ENCODE measurements around the gene CSF1R.

CSF1R gene

DNA sequence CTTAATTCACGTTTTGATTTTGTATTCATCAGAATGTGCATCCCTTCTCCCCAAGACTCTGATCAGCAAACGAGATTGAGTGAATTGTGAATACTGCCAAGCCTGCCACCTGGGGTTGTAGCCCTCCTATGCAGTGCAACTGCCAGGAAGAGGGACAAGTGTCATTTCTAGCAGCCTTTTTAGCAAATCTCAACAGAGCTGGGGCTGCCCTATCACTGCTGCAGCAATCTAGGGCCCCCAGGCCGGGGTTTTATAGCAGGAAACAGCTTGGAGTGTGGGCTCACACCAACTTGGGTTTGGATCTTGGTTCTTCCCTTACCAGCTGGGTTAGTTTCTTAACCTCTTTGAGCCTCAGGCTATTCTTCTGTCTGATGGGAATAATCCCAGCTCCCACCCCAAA, 4.0 kb downstream of the CSF1R start:
- no peaks in the 10 kb centered on the region for H3K4me1 ChIP-seq (ENCODE audit: control insufficient read depth, insufficient read depth, low read length)
- peaks cover 4% of the 10 kb centered on the region for H3K27me3 ChIP-seq (ENCODE audit: control insufficient read depth, insufficient read depth, low read length)
- H3K9ac ChIP-seq (ENCODE audit: low read length): no peak overlapping the region
- H3K36me3 ChIP-seq (ENCODE audit: control insufficient read depth, insufficient read depth, low read length): no peaks in the 10 kb centered on the region
- no peaks in the 10 kb centered on the region for H3K9me3 ChIP-seq (ENCODE audit: control insufficient read depth, low read length)
- no peak overlapping the region for H3K4me3 ChIP-seq (ENCODE audit: low read length)

DNA sequence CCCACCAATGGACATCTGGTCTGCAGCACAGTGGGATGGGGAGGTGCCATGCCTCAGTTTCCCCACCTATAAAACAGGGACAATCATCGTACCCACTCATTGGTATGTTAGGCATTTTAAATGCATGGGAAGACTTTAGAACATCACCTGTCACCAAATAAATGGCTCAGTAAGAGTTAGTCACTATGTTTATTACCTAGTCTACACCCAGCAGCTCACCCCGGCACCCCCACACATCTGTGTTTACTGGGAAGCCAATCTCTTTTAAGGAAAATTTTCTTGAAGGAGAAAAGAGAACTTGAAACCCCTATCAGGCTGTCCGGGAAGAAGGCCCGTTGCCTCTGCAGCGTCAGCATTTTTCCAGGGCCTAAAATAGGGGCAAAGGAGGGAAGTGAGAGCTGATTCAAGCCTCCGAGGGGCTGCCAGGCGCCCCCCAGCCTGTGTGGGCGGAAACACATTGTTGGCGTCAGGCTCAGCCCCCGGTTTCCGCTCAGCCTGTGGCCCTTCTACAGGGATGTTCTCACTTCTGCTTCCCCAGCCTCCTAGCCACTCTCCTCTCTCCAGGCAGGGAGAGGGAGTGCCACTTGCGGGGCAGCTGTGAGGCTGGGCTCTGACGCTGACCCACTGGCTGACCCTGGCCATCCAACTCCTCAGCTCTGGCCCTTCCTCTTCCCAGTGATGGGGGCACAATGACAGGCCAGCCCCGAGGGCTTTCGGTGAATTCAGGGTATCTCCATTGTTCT, 4.6 kb downstream of the CSF1R start:
- Histone ChIP-seq H3K4me1 (ENCODE audit: control insufficient read depth, insufficient read depth, low read length) (no peaks in the 10 kb centered on the region), H3K4me3 (ENCODE audit: low read length) (no peak overlapping the region), H3K36me3 (ENCODE audit: control insufficient read depth, insufficient read depth, low read length) (no peaks in the 10 kb centered on the region), H3K9me3 (ENCODE audit: control insufficient read depth, low read length) (no peaks in the 10 kb centered on the region), H3K9ac (ENCODE audit: low read length) (no peak overlapping the region), H3K27me3 (ENCODE audit: control insufficient read depth, insufficient read depth, low read length) (peaks cover 4% of the 10 kb centered on the region)

DNA sequence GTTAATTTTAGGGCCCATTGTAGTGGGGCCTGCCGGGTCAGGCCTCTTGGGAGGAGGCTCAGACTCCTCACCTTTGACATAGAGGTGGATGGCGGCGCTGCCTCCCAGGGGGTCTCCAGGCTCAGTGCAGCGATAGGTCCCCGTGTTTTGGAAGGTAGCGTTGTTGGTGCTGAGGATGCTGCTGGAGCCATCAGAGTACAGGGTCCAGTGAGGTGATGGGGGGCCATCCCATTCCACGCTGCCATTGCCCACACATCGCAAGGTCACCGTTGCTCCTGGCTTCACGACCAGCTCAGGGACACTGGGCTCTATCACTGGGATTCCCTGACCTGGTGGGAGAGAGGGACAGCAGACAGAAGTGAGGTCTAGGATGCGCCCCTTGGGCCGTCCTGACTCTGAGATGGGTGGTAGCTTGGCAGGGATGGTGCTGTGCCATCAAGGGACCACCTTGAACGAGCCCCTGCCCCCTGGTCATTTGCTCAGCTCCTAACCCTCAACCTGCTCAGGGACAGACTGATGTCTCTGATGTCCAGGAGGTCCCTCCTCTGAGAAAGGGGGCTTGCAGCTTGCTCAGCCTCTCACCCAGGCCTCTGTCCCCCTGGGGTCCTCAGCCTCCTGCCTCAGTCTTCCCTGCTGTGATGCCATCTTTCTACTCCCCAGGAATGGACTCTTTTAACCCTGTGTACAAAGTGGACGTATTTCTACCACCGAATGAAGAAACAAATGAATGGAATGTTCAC, 5.5 kb downstream of the CSF1R start:
- H3K4me3 ChIP-seq (ENCODE audit: low read length): no peak overlapping the region
- H3K9ac ChIP-seq (ENCODE audit: low read length): no peak overlapping the region
- H3K36me3 ChIP-seq (ENCODE audit: control insufficient read depth, insufficient read depth, low read length): no peaks in the 10 kb centered on the region

DNA sequence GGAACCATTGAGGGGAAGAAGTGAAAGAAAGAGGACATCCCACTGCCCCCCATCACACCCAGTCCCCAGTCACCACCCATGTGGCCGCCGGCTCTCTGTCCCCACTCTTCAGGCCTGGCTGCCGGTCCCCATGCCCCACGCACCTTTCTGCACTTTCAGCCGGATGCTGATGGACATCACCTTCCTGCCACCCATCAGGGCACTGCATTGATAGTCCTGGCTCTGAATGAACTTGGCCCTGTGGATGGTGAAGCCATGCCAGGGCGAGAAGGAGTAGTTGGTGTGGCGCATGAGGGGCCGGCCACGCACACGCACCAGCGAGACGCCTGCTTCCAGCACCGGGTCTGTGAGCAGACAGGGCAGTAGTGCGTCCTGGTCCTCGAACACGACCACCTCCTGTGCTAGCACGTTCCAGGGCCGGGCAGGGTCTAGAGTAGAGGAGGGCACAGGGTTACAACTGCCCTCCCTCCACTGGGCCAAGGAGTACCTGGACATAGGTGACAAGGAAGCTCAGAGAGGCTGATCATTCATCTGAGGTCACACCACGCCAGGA, 6.4 kb downstream of the CSF1R start:
- Histone ChIP-seq H3K36me3 (ENCODE audit: control insufficient read depth, insufficient read depth, low read length) (no peaks in the 10 kb centered on the region), H3K9ac (ENCODE audit: low read length) (no peak overlapping the region), H3K4me3 (ENCODE audit: low read length) (no peak overlapping the region), H3K27me3 (ENCODE audit: control insufficient read depth, insufficient read depth, low read length) (peaks cover 7% of the 10 kb centered on the region), H3K9me3 (ENCODE audit: control insufficient read depth, low read length) (no peaks in the 10 kb centered on the region), H3K4me1 (ENCODE audit: control insufficient read depth, insufficient read depth, low read length) (no peaks in the 10 kb centered on the region)

More for the DNA sequence above, 5.5 kb downstream of the CSF1R start:
- H3K9me3 ChIP-seq (ENCODE audit: control insufficient read depth, low read length): no peaks in the 10 kb centered on the region
- H3K27me3 ChIP-seq (ENCODE audit: control insufficient read depth, insufficient read depth, low read length): peaks cover 5% of the 10 kb centered on the region
- no peaks in the 10 kb centered on the region for H3K4me1 ChIP-seq (ENCODE audit: control insufficient read depth, insufficient read depth, low read length)

DNA sequence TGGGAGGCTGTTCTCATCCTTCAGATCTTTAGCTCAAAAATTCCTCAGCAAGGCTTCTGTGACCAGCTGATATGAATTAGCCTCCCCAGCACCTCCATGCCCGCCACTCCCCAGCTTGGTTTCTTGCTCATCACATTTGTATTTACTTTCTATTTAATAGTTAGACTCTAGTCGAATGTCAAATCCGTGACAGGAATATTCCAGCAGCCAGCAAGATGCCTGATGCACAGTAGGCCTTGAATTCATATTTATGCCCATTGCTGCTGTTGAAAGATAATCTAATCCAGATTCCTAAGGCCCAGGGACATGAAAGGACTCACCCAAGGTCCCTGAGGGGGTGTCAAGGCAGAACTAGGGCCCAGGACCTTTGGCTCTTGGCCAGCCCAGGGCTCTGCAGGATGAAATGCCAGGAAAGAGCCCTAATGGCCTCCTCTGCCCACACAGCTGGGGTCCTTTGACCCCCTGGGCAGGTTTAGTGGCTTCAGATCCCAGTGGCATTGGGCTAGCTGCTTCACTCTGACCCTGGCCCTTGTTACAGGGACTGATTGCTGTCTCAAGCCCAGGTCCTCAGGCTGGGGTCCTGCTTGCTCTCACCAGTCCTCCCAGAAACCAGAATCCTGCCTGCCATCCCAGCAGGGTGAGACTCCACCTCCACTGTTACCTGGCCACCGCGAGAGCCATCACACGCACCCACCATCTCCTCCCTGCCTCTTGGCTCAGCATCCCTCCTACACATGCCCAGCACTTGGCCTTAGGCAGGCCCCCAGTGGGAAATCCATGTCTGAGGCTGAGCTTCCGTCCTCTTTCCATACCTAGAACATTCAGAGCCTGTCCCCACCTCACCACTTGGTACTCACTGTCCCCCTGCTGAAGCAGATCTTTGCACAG, 7.3 kb downstream of the CSF1R start:
- no peak overlapping the region for H3K9ac ChIP-seq (ENCODE audit: low read length)
- no peaks in the 10 kb centered on the region for H3K9me3 ChIP-seq (ENCODE audit: control insufficient read depth, low read length)
- peaks cover 7% of the 10 kb centered on the region for H3K27me3 ChIP-seq (ENCODE audit: control insufficient read depth, insufficient read depth, low read length)
- H3K4me3 ChIP-seq (ENCODE audit: low read length): no peak overlapping the region
- H3K4me1 ChIP-seq (ENCODE audit: control insufficient read depth, insufficient read depth, low read length): no peaks in the 10 kb centered on the region
- H3K36me3 ChIP-seq (ENCODE audit: control insufficient read depth, insufficient read depth, low read length): no peaks in the 10 kb centered on the region

DNA sequence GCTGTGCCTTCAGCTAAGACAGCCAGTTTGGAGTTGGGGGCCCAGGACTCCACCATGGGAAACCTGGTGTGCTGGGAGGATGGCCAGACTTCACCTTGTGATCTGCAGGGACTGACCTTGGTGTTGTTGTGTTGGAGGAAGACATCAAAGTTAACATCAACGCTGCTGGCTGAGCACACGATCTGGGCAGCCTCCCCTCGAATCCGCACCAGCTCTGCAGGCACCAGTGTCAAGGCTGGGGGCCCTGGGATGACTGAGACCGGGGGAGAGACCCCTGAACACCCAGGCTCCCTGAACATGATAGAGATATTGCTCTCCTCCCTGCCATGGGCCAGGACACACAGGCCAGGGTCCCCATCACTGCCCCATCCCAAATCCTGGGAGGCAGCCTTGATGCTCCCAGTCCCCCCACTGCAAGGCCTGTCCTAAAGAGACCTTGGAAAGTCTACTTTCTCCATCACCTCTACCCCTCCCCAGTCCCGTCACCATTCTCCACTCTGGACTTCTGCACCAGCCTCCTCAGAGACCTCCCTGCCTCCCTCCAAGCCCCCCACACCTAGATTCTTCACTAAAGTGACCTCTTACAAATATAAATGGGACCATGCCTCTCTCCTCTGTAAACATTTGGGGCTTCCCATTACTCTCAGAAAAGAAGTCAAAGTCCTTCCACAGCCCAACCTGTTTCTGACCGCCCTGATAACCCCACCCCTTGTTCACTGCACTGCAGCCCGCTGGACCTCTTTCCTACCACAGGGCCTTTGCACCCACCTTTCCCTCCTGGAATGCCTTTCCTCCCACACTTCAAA, 8.2 kb downstream of the CSF1R start:
- no peaks in the 10 kb centered on the region for H3K36me3 ChIP-seq (ENCODE audit: control insufficient read depth, insufficient read depth, low read length)

DNA sequence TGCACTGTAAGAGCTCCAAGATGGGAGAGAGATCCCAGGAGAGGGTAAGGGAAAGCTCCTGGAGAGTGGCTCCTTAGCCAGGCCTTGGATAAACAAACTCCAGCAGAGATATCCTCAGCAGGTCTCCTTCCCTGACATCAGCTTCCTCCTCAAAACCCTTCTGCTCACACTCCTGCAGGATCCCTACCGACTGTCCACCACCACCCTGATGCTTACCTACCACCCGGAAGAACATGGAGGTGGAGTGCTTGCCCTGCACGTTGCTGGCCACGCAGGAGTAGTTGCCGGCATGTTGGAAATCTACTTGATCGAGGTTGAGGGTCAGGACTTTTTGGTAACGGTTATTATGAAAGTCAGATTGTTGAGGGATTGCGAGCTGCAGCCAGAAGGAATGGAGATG, 9.3 kb downstream of the CSF1R start:
- Histone ChIP-seq H3K4me1 (ENCODE audit: control insufficient read depth, insufficient read depth, low read length) (no peaks in the 10 kb centered on the region), H3K36me3 (ENCODE audit: control insufficient read depth, insufficient read depth, low read length) (no peaks in the 10 kb centered on the region), H3K4me3 (ENCODE audit: low read length) (no peak overlapping the region), H3K9ac (ENCODE audit: low read length) (no peak overlapping the region), H3K27me3 (ENCODE audit: control insufficient read depth, insufficient read depth, low read length) (peaks cover 7% of the 10 kb centered on the region), H3K9me3 (ENCODE audit: control insufficient read depth, low read length) (no peaks in the 10 kb centered on the region)

More for the DNA sequence above, 8.2 kb downstream of the CSF1R start:
- no peak overlapping the region for H3K9ac ChIP-seq (ENCODE audit: low read length)
- H3K4me1 ChIP-seq (ENCODE audit: control insufficient read depth, insufficient read depth, low read length): no peaks in the 10 kb centered on the region
- peaks cover 7% of the 10 kb centered on the region for H3K27me3 ChIP-seq (ENCODE audit: control insufficient read depth, insufficient read depth, low read length)
- H3K9me3 ChIP-seq (ENCODE audit: control insufficient read depth, low read length): no peaks in the 10 kb centered on the region
- H3K4me3 ChIP-seq (ENCODE audit: low read length): no peak overlapping the region

DNA sequence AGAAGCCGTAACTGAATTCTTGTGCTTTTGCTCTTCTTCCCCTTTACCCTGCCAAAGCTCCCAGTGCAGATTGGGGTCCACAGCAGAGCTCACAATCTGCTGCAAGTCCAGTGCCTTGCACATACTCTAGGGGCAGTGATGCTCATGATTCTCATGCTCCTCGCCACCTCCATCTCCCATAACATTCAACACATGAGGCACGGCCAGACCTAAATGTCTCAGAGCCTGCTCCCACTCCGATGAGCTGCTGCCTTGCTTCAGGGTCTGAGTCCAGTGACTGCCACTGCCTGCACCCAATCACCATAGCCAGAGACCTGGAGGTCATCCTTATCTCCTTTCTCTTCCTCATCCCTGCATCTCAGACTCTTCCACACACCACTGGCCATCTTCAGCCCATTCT, 10.5 kb downstream of the CSF1R start:
- Histone ChIP-seq H3K9me3 (ENCODE audit: control insufficient read depth, low read length) (no peaks in the 10 kb centered on the region), H3K9ac (ENCODE audit: low read length) (no peak overlapping the region), H3K4me1 (ENCODE audit: control insufficient read depth, insufficient read depth, low read length) (no peaks in the 10 kb centered on the region), H3K27me3 (ENCODE audit: control insufficient read depth, insufficient read depth, low read length) (peaks cover 7% of the 10 kb centered on the region), H3K4me3 (ENCODE audit: low read length) (no peak overlapping the region), H3K36me3 (ENCODE audit: control insufficient read depth, insufficient read depth, low read length) (no peaks in the 10 kb centered on the region)

DNA sequence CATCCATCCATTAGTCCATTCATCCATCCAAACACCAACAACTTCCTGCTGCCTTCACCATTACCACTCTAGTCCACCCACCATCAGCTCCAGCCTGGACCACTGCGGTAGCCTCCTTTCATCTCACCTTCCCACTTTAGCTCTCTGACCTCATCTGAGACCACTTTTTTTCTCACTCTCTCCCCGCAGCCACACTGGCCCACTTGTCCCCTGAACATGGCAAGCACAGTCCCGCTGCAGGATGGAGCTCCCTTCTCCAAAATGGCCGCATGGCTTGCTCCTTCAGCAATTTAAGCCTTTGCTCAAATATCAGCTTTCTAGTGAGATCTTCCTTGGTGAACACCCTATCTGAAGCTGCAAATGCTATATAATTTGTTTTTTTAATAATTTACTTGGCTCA, 11.1 kb downstream of the CSF1R start:
- Histone ChIP-seq H3K4me3 (ENCODE audit: low read length) (no peak overlapping the region), H3K9me3 (ENCODE audit: control insufficient read depth, low read length) (no peaks in the 10 kb centered on the region), H3K27me3 (ENCODE audit: control insufficient read depth, insufficient read depth, low read length) (peaks cover 7% of the 10 kb centered on the region), H3K4me1 (ENCODE audit: control insufficient read depth, insufficient read depth, low read length) (no peaks in the 10 kb centered on the region), H3K9ac (ENCODE audit: low read length) (no peak overlapping the region), H3K36me3 (ENCODE audit: control insufficient read depth, insufficient read depth, low read length) (no peaks in the 10 kb centered on the region)

DNA sequence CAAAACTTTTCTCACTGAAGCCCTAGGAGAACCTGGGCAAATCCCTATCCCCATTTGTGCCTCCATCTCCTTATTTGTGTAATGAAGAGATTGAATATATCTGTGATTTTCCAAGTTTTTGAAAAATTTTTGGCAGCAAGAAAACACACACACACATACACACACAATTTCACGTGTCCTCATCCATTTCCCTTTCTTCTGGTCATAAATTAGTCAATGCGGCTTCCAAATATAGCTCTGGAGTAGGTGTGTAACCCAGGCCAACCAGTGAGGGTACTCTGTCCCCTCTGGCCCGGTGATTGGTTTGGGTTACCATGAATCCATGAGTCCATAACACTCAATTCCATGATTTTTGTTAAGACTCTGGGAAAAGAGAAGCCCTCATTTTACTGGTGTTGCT, 12.7 kb downstream of the CSF1R start:
- H3K9me3 ChIP-seq (ENCODE audit: control insufficient read depth, low read length): no peaks in the 10 kb centered on the region
- no peak overlapping the region for H3K4me3 ChIP-seq (ENCODE audit: low read length)
- no peaks in the 10 kb centered on the region for H3K4me1 ChIP-seq (ENCODE audit: control insufficient read depth, insufficient read depth, low read length)
- H3K36me3 ChIP-seq (ENCODE audit: control insufficient read depth, insufficient read depth, low read length): no peaks in the 10 kb centered on the region
- H3K9ac ChIP-seq (ENCODE audit: low read length): no peak overlapping the region
- H3K27me3 ChIP-seq (ENCODE audit: control insufficient read depth, insufficient read depth, low read length): peaks cover 7% of the 10 kb centered on the region

DNA sequence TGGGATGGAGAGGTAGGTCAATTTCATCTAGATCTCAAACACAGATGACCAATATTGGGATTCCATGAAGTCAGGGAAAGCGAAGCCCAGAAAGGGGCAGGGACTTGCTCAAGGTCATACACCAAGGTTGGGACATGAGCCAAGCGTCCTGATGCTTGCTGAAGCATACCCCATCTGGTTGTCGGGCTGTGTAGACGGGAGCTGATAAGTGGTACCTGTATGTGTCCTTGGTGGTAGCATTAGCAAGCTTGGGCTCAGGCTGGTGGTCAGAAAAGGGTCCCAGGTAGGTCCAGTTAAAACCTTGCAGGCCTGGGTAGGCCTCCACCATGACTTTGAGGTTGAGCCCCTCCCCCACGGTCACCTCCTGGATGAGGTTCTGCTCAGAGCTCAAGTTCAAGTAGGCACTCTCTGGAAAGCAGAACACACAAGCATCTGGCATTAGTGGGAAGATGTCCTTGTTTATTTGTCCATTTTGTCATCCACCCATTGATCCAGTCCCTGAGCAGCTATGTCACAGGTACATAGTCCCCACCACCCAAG, 13.2 kb downstream of the CSF1R start:
- Histone ChIP-seq H3K4me1 (ENCODE audit: control insufficient read depth, insufficient read depth, low read length) (no peaks in the 10 kb centered on the region), H3K36me3 (ENCODE audit: control insufficient read depth, insufficient read depth, low read length) (no peaks in the 10 kb centered on the region), H3K27me3 (ENCODE audit: control insufficient read depth, insufficient read depth, low read length) (peaks cover 6% of the 10 kb centered on the region), H3K9me3 (ENCODE audit: control insufficient read depth, low read length) (no peaks in the 10 kb centered on the region), H3K9ac (ENCODE audit: low read length) (no peak overlapping the region), H3K4me3 (ENCODE audit: low read length) (no peak overlapping the region)

Data from mucosa of stomach (tissue), 1 donor.